Measurements from ENCODE around the gene FHIT.

The FHIT gene

GRCh38 chr3:59913645-59914044 is 1337.6 kb downstream of the FHIT start:
- TF ChIP-seq REST (IDR thresholded peaks at IDR 0.05; ENCODE audit: insufficient read depth in 1 of 2, low read depth in 2 of 2, low read length in 2 of 2) (no peak), TAF1 (IDR thresholded peaks at IDR 0.05; ENCODE audit: borderline replicate concordance, insufficient read depth, low read length) (no peak), FOXP2 (optimal IDR thresholded peaks at IDR 0.05; ENCODE audit: borderline replicate concordance, extremely low read depth, extremely low read length, insufficient read depth) (no peak), POLR2AphosphoS5 (IDR thresholded peaks at IDR 0.05; ENCODE audit: low read depth, low read length) (no peak)

GRCh38 chr3:59908701-59909100 is 1342.6 kb downstream of the FHIT start:
- TF ChIP-seq FOXP2 (optimal IDR thresholded peaks at IDR 0.05; ENCODE audit: borderline replicate concordance, extremely low read depth, extremely low read length, insufficient read depth) (no peak), TAF1 (IDR thresholded peaks at IDR 0.05; ENCODE audit: borderline replicate concordance, insufficient read depth, low read length) (no peak), POLR2AphosphoS5 (IDR thresholded peaks at IDR 0.05; ENCODE audit: low read depth, low read length) (no peak), SIN3A (IDR thresholded peaks at IDR 0.05; ENCODE audit: borderline replicate concordance, insufficient read depth, low read length) (no peak), REST (IDR thresholded peaks at IDR 0.05; ENCODE audit: insufficient read depth in 1 of 2, low read depth in 2 of 2, low read length in 2 of 2) (no peak)

- TF ChIP-seq POLR2AphosphoS5 (IDR thresholded peaks at IDR 0.05; ENCODE audit: low read depth, low read length) (no peak), FOXP2 (optimal IDR thresholded peaks at IDR 0.05; ENCODE audit: borderline replicate concordance, extremely low read depth, extremely low read length, insufficient read depth) (no peak), SIN3A (IDR thresholded peaks at IDR 0.05; ENCODE audit: borderline replicate concordance, insufficient read depth, low read length) (no peak), REST (IDR thresholded peaks at IDR 0.05; ENCODE audit: insufficient read depth in 1 of 2, low read depth in 2 of 2, low read length in 2 of 2) (peak in 1 of 2 experiments; percentile 85; a peak in 2 of 4 replicates)
These were observed 1343.0 kb downstream of the FHIT start for GRCh38 chr3:59908280-59908679.

GRCh38 chr3:59904296-59904695 is 1347.0 kb downstream of the FHIT start:
- TF ChIP-seq FOXP2 (optimal IDR thresholded peaks at IDR 0.05; ENCODE audit: borderline replicate concordance, extremely low read depth, extremely low read length, insufficient read depth): no peak
- TF ChIP-seq SIN3A (IDR thresholded peaks at IDR 0.05; ENCODE audit: borderline replicate concordance, insufficient read depth, low read length): no peak
- no peak for TF ChIP-seq POLR2AphosphoS5 (IDR thresholded peaks at IDR 0.05; ENCODE audit: low read depth, low read length)
- no peak for TF ChIP-seq TAF1 (IDR thresholded peaks at IDR 0.05; ENCODE audit: borderline replicate concordance, insufficient read depth, low read length)
- no peak for TF ChIP-seq REST (IDR thresholded peaks at IDR 0.05; ENCODE audit: insufficient read depth in 1 of 2, low read depth in 2 of 2, low read length in 2 of 2)

GRCh38 chr3:59899061-59899460 is 1352.2 kb downstream of the FHIT start:
- no peak for TF ChIP-seq FOXP2 (optimal IDR thresholded peaks at IDR 0.05; ENCODE audit: borderline replicate concordance, extremely low read depth, extremely low read length, insufficient read depth)
- TF ChIP-seq TAF1 (IDR thresholded peaks at IDR 0.05; ENCODE audit: borderline replicate concordance, insufficient read depth, low read length): no peak
- TF ChIP-seq SIN3A (IDR thresholded peaks at IDR 0.05; ENCODE audit: borderline replicate concordance, insufficient read depth, low read length): no peak
- TF ChIP-seq POLR2AphosphoS5 (IDR thresholded peaks at IDR 0.05; ENCODE audit: low read depth, low read length): no peak
- TF ChIP-seq REST (IDR thresholded peaks at IDR 0.05; ENCODE audit: insufficient read depth in 1 of 2, low read depth in 2 of 2, low read length in 2 of 2): no peak
